ENCODE results near the gene TOMM7. TPM values are rescaled to one million over a fixed set of nuclear protein-coding genes. Genes with fewer than 3 reads are reported as not detected.

The TOMM7 gene
- 260 and 456 TPM in 2 replicates for total RNA-seq (ENCODE audit: low replicate concordance)

GRCh38 chr7:22822486-22823141 is at the start of gene TOMM7:
TSS of gene TOMM7 (minus strand) at chr7:22822849. CDS start at chr7:22822779, 70 bp downstream.

Other genes with a start within 250 kb of the TOMM7 start
- 32.2 and 60.7 TPM in 2 replicates for gene IL6, start 95.6 kb downstream of the TOMM7 start, total RNA-seq (ENCODE audit: low replicate concordance)
- gene HYCC1, start 191.3 kb upstream of the TOMM7 start, total RNA-seq (ENCODE audit: low replicate concordance) = 107 and 164 TPM in 2 replicates